Measurements from ENCODE around the gene CEP63.

Gene CEP63

GRCh38 chr3:134608771-134609435 is 123.0 kb downstream of the CEP63 start:
- DNase-seq (ENCODE audit: low spot score) = no peak

DNA sequence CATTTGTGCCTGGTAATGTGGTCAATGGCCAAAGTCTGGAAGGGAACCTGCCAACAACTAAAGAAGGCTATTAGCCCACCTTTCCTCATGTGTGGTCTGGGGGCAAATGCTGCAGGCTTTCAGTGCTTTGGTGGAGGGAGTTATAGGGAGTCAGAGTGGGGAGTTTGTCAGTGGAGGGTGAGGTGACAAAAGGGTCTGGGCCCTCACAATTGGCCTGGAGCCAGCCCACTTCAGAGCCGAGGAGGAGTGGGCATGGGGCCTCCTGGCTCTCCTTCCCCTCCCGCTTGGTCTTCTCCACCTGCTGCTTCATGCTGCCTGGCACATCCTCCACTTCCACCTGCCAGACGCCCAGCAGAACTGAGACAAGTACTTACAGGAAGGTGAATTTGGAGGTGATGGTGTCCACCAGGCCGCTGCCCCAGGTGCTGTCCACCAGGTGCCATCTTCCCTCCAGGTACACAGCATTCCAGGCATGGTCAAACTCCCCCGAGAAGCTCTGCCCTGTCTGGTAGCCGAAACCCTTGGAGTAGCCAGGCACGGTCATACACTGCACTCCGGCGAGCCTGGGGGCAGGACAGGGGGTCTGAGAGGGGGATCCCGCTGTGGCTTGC is 124.1 kb downstream of the CEP63 start:
- DNase-seq (ENCODE audit: low spot score) = no peak

DNA sequence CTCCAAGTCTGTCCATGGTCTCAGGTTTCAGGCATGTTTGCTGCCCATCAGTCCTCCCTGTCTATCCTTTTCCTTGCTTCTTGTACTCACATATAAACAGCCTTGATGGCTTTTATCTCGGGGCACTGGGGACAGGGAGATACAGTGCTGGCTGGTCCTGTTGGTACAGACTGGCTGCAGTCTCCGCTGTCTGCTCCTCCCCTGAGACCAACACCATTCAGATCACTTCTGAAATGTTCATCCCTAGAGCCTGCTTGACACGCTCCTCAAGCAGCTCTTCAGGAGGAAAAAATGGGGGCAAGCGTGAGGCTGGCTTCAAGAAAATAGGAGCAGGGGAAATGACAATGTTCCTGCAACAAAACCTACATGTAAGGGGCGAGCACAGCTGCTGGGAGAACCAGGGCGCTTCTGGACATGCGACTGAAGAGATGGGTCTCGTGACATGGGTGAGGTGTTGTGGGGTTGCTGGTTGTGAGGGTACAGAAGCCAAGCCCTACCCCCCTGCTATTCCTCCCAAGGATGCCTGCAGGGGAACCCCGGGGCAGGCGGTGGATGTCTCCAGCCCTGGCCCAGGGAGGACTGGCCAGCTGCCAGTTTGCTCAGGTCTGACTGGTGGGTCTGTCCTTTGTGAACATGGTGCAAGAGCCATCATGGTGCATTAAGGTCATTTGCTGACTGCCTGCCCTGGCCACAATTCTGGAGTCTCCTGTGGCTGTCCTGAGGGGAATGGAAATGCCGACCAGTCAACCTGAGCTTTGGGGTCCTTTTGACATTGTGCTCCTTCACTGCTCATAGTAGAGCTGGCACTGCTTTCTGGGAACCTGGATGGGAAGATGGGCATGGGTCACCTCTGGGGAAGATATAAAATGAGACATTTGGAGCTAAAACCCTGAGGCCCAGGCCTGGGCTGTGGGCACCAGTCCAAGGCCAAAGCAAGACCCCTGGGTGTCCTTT is 124.9 kb downstream of the CEP63 start:
- DNase-seq (ENCODE audit: low spot score) = no peak

DNA sequence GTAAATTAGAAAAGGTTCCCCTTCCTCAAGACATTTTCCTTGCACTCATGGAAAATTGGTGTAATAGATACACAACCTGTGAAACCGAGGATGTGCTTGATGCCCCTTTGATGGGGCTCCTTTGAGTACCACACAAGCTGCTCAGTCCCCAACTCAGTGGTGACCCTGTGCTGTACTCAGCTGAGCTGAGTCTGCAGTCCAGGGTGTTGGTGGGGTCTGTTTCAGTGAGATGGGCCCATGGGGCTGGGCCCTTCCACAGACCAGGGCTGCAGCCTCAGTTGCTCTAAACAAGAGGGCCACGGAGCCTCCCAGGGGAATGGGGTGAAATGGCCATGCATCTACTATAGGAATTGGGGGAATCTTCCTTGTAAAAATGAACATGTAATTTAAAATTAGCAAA is 125.7 kb downstream of the CEP63 start:
- no peak for DNase-seq (ENCODE audit: low spot score)

GRCh38 chr3:134613006-134613520 is 127.2 kb downstream of the CEP63 start:
- DNase-seq (ENCODE audit: low spot score) = no peak

- DNase-seq (ENCODE audit: low spot score) = no peak
Measured at GRCh38 chr3:134614955-134615354, 129.1 kb downstream of the CEP63 start.

DNA sequence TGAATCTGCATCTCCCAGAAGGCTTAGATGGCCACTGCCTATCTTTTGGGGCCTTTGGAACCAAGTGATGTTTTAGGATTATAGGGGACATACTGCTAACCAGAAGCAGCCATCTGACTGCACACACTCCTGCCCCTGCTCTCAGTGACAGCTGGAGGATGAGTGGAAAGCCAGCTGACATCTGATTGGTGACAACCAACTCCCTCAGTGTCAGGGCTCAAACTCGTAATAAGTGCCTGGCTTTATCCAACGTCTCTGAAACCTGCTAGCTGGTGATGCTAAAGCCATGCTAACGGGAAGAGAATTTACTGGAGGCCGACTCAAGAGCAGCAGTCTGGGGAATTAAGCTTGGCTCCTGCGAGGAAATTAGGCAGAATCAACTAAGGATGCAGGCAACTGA is 129.9 kb downstream of the CEP63 start:
- no peak for DNase-seq (ENCODE audit: low spot score)

- no peak for DNase-seq (ENCODE audit: low spot score)
Measured at GRCh38 chr3:134617608-134618477, 132.0 kb downstream of the CEP63 start.

DNA sequence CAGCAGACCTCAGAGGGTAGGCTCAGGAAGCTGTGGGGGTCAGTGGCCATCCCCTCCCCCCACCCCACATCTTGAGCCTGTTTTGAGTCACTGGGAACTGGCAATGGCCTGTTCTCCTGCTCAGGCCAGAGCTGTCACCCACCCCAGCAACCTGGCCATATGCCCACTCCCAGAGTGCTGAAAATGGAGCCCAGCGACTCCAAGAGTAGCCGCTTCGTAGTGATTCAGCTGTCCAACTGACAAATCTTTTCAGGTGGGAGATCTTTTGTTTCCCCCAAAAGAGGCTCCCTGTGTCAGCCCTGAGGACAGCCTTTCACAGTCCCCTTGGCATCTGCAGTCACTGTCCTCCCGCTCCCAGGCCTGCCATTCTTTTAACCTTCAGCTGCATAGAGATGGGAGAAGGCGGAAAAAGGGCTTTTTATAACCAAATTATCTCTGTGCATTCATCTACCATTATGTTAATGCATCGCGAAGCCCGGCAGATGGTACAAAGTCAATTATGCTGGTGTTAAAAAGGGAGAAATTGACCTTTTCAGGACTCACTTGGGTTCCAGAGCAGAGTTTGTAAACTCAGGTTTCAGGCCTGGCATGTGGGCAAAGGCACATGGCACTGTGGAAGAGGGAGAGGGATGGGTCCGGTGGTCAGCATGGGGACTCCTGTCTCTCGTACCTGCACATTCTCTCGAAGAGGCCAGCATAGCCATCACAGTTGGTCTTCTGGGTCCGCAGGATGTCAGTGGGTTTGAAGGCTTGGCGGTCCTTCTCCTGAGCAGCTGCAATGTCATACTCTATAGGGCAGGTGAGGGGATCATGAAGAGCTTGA is 132.8 kb downstream of the CEP63 start:
- no peak for DNase-seq (ENCODE audit: low spot score)

GRCh38 chr3:134619301-134619615 is 133.4 kb downstream of the CEP63 start:
- no peak for DNase-seq (ENCODE audit: low spot score)

DNA sequence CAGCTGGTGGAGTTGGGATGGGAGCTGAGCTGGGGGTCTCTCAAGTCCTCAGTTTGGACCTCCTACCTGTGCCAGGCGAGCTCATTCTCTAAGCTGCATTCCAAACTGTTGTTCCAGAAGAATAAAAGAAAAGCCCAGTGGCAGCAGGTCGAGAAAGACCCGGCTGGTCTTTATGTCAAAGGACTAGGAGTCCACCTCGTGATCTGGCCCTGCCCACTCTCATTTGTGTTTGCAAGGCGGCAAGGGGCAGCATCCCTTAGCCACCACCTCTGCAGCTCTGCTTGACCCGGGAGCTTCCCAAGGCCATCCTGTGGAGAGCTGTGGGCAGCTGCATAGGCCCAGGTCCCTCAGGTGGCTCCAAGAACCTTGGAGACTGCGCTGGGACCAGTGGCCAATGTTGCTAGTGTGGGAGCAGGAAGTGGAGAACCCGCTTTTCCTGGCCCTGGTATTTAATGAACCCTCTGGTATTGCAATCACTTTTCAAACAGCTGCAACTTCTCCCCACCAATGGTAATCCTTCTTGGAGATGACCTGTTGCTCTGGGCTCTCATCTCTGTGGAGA is 134.1 kb downstream of the CEP63 start:
- DNase-seq (ENCODE audit: low spot score) = no peak

DNA sequence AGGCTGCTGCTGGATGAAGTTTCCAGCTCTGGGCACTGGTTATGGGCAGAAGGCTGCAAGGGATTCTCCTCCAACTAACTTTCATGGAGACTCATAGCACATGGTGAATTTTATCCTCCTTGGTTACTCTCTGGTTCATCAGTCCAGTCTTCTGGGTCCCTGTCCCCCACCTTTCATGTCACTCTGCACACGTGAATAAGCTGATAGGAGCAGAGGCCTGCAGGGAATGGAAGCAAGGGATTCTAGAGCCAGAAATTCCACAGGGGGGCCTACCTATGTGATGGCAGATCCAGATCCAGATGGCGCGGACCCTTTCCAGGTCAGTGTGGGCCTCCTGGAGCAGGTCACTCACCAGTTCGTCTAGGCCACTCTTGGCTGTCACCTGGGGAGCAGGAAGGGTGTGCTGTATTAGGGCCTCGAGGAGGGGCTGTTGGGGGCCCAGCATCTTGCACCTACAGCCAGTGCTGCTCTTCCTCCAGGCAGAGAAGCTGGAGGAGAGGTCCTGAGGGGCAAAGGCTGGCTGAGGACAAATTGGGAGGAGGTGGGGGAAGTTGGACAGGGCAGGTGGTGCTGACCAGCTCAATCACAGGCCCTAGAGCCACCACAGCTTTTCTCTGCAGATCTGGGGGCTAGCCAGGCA is 134.7 kb downstream of the CEP63 start:
- DNase-seq (ENCODE audit: low spot score) = no peak

- DNase-seq (ENCODE audit: low spot score) = no peak
Measured at GRCh38 chr3:134621854-134622253, 136.0 kb downstream of the CEP63 start.

DNA sequence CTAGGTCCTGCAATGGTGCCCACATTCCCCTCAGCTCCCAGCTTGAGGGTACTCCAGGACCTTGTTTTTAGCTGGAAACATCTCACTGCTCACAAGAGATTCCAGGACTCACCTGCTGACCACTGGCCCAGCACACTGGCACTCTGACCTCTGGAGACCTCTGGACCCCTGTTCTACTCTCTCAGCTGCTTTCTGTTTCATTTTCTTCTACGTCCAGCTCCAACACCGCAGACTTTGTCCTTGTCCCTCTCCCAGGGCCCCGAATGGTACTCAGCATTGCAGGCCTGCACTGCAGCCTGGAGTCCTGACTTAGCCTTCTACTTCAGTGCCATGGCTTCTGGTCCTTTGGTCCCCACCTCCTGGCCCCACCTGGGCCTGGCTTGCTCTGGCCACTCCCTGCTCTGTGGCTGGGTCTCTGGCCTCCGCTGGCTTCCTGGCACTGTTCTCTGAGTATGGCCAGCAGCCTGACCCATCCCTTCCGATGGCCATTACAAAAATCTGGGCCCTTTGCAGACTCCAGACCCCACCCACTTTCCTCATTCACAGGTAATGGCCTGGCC is 137.0 kb downstream of the CEP63 start:
- no peak for DNase-seq (ENCODE audit: low spot score)

- no peak for DNase-seq (ENCODE audit: low spot score)
Measured at GRCh38 chr3:134623615-134624245, 137.9 kb downstream of the CEP63 start.
